NCI-H2107 treated with DMSO at 0.1 percent for 48 hours (cell line): Measurements from ENCODE around the gene REC8.

Experiments used
- DNase-seq: peaks from one replicate; lab custom pipeline; 2025; ENCODE audit not compliant: unreplicated experiment; lab: John Stamatoyannopoulos, UW

REC8 gene

DNA sequence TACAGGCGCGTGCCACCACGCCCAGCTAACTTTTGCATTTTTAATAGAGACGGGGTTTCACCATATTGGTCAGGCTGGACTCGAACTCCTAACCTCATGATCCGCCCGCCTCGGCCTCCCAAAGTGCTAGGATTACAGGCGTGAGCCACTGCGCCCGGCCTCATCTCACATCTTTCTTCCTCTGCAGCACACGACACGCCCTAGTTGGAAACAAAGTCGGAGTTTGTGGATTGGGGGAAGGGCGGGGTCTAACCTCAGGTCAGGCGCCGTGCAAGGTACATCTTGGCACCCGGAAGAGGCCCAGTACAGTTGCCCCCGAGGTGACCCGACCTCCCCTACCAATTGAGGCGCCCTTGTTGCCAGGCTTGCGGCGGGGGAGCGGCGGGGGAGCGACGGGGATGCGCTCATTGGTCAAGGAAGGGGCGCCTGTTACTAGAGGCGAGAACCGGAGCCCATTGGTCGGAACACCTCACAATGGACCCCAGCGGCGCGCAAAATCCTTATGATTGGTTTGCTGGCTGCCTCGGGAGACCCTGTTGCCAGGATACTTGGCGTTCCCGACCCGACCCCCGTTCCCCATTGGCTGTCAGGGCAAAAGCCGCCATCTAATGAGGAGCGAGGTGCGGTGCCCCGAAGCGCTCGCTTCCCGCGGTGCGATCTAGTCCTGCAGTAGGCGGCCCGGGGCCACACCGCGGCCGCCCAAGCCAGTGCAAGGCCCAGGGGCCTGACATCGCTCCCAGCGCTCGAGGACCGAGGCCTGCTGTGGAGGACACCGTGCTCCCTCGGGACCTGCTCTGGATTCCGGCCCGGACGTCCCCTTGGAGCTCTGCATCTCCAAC lies at the start of gene REC8:
Gene REC8 (plus strand): TSS at position 659 of the 839 bp plus-strand sequence. CDS start 473 bp downstream, outside the sequence.
- DNase-seq, result peak; percentile 99

- no peak for DNase-seq
Observed at GRCh38 chr14:24122416-24122815, 49.5 kb upstream of the REC8 start.

GRCh38 chr14:24122898-24123297 lies 49.0 kb upstream of the REC8 start:
- DNase-seq, result no peak

DNA sequence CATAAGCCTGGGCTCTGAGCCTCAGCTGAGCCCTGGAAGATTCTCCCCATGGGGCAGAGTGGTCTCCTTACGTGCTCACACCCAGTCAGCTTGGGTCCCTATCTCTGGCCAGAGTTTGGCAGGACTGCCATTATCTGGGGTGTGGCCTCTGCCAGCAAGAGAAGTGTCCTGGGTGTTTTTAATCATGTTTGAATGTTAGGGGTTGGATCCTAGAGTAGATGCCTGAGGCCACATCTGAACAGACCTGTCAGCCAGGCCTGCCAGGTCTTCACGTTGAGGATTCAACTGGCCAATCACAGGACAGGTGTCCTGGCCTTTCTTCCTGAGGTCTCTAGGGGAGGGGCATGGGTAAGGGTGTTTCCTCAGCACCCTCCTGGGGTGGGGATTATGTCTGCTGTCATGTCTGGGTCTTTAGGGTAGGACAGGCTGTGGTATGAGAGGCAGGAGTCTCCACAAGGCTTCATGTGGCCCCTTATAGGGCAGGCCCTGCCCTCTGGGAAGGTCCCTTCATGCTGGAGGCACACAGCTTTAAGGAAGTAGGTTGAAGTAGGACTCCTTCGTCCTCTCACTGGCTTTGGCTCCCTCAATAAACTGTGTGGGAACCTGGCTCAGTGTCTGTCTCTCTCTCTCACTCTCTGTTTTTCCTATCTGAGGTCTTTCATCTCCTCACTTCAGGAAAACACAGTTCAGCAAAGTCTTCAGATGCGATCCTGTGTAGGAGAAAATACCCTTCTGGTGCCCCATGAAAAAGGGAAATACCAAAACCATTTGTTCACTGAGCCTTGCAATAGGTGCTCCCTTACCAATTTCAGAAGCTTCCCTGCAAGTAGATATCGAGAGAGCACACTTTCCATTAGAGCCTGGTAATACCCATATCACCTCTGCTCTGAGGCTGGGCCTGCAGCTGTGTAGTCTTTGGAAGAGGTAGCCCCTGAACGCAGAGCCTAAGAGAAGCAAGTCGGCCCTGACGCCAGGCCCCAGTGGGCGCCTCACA lies 48.2 kb upstream of the REC8 start:
- DNase-seq, result no peak

DNA sequence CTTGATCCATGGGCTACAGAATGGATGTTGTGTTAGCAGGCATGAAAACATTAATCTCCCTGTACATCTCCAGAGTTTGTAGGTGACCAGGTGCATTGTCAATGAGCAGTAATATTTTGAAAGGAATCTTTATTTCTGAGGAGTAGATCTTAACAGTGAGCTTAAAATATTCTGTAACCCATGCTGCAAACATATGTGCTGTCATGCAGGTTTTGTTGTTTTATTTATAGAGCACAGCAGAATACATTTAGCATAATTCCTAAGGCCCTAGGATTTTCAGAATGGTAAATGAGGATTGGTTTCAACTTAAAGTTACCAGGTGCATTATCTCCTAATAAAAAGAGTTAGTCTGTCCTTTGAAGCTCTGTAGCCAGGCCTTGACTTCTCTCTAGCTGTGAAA lies 44.9 kb upstream of the REC8 start:
- no peak for DNase-seq

DNA sequence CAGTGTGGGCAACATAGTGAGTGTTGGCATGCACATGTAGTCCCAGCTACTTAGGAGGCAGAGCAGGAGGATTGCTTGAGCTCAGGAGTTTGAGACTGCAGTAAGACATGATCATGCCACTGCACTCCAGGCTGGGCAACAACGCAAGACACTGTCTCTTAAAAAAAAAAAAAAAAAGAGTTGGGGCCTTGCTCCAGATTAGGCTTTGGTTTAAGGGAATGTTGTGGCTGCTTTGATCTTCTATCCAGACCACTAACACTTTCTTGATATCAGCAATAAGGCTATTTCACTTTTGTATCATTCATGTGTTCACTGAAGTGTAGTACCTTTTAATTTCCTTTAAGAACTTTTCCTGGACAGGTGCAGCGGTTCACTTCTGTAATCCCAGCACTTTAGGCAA lies 44.2 kb upstream of the REC8 start:
- DNase-seq, result no peak

- no peak for DNase-seq
Observed at GRCh38 chr14:24129410-24129998, 42.4 kb upstream of the REC8 start.

DNA sequence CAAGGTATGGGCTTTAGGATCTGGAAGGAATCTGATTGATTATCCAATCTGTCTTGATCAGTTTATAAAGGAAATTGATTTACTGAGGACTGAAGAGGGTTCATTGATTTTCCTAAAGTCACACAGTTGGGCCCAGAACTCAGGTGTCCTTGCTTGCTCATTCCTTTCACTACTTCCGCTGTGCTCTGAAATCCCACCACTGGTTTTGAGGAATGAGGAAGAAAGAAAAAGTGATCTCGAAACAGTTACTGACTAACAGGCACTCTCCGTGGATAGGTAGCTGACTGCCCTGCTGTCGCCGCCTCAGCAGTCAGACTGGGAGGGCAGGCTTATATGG lies 41.5 kb upstream of the REC8 start, which contains the start of gene FITM1:
Gene FITM1 (plus strand): TSS at position 280 of the 337 bp plus-strand sequence. CDS start 905 bp downstream, outside the sequence.
- DNase-seq, result no peak

GRCh38 chr14:24130717-24131548 lies 40.9 kb upstream of the REC8 start:
- no peak for DNase-seq

DNA sequence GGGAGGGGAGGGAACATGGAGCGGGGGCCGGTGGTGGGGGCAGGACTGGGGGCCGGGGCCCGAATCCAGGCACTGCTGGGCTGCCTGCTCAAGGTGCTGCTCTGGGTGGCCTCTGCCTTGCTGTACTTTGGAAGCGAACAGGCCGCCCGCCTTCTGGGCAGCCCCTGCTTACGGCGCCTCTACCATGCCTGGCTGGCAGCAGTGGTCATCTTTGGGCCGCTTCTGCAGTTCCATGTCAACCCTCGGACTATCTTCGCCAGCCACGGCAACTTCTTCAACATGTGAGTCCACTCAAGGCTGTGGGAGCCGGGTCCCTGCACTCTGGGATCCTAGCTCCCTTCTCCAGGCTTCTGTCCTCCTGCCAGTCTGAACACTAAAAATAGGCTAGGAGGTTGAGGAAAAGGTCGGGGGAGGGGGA lies 40.3 kb upstream of the REC8 start:
- DNase-seq, result no peak

DNA sequence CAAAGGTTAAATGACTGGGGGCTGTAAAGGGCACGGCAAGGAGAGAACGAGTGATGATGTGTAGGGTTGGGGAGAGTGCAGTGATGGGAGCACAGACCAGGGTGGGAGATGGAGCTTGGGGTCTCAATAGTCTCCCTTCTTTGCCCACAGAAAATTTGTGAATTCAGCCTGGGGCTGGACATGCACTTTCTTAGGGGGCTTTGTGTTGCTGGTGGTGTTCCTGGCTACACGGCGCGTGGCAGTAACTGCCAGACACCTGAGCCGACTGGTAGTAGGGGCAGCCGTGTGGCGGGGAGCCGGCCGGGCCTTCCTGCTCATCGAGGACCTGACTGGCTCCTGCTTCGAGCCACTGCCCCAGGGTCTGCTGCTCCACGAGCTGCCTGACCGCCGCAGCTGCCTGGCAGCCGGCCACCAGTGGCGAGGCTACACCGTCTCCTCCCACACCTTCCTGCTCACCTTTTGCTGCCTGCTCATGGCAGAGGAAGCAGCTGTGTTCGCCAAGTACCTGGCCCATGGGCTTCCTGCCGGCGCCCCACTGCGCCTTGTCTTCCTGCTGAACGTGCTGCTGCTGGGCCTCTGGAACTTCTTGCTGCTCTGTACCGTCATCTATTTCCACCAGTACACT lies 39.7 kb upstream of the REC8 start:
- peak; percentile 68 for DNase-seq

- DNase-seq, result no peak
Observed at GRCh38 chr14:24132976-24133375, 38.9 kb upstream of the REC8 start.

DNA sequence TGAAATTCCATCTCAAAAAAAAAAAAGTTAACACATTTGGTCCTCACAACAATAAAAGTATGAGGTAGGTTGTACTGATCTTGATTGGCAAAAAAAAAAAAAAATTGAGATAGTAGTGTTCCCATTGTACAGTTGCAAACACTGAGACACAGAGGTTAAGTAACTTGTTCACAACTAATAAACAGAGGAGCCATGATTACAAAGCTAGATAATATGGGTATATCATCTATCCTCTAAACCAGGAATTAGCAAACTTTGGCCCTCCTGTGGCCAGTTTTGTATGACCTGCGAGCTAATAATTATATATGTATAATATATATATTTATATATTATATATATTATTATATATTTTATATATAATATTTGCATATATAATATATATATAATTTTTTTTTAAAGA lies 38.1 kb upstream of the REC8 start:
- no peak for DNase-seq

GRCh38 chr14:24135584-24135833 lies 36.4 kb upstream of the REC8 start:
- DNase-seq, result no peak

DNA sequence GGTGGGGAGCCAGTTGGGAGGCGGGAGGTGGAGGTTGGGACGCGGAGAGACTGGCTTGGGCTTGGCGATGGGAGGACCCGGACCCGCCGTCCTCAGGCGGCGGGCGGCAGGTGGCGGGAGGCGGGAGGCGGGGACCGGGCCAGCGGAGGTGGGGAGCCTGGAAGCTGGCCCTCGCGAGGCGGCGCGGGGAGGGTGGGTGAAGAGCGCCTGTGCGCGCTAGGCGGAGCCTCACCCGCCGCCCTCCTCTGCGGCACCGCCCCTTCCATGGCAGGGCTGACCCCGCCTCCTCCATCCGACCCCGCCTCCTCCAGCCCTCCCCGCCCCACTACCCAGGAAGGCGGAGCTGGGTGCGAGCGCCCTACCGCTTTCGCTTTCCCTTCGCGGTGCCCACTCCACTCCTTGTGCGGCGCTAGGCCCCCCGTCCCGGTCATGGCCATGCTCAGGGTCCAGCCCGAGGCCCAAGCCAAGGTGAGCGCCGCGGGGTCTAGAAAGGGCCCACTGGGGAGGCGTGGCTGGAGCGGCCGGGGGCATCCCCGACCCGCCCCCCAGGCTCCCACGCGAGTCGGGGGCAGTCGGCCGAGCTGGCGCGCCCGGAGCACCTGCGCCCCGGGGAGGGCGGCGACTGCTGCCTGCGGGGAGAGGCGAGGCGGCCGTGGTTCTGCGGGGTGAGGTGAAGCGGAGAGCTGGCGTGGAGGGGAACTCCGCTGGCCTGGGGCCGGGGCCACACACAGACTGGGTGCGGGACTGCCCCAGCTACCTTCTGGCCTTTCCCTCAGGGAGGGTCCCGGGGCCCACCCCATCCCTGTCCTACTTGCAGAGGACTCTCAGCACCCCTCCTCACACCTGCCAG lies 35.8 kb upstream of the REC8 start, which contains the start of gene PSME1:
Gene PSME1 (plus strand): TSS at position 361 of the 850 bp plus-strand sequence. CDS start 69 bp downstream, at position 430.
- DNase-seq, result peak; percentile 87

GRCh38 chr14:24136684-24137528 lies 35.0 kb upstream of the REC8 start:
- no peak for DNase-seq

DNA sequence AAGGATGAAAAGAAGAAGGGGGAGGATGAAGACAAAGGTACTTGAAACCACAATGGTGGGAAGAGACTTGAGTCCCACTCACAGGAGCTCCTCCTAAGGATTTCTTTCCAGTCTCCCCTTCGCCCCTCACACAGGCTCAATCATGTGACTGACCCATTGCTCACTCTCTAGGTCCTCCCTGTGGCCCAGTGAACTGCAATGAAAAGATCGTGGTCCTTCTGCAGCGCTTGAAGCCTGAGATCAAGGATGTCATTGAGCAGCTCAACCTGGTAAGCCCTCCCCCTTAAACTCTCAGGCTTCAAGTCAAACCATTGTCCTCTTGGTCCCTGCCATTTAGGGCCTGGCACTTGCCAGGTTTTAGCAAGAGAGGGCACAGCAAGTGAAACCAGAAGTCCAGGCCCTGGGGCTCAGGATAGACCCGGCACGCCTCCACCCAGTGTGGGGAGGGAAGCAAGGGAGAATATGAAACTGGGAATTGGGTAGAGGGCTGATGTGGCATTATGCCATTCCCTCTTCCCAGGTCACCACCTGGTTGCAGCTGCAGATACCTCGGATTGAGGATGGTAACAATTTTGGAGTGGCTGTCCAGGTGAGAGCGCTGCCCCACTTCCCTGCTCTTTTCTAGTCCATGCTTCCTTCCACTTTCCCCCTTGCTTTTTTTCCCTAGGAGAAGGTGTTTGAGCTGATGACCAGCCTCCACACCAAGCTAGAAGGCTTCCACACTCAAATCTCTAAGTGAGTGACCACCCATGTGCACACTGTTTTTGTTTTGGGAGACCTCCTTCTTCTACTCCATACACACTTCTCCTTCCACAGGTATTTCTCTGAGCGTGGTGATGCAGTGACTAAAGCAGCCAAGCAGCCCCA lies 34.1 kb upstream of the REC8 start:
- DNase-seq, result no peak
